H1 (cell line): ENCODE measurements around the gene ALG2. TPM values are rescaled to one million over a fixed set of nuclear protein-coding genes. Genes with fewer than 3 reads are reported as not detected.

Experiments used
- CTCF ChIA-PET: fragments of 300-600 bp; sonication (Branson Sonifier 250); formaldehyde crosslinking; loops from one replicate; lab custom pipeline; 2021; ENCODE audit not compliant: partially characterized antibody; lab: Charles Lee
- POLR2A ChIA-PET: fragments of 300-600 bp; sonication (Branson Sonifier 250); formaldehyde crosslinking; loops from one replicate; lab custom pipeline; 2021; ENCODE audit warnings: inconsistent platforms; ENCODE audit not compliant: partially characterized antibody; lab: Charles Lee
- DNase-seq, 2 experiments: peaks; one replicate each; pipeline versions ENCODE4 v3.0.0 to v3.0.0-alpha.2; 2010 to 2022; ENCODE audit warnings: low spot score in 2 of 2, low read depth in 1 of 2, mixed read lengths in 1 of 2
- FAIRE-seq: peaks from 2 replicates; lab custom pipeline; 2011; peaks lifted over from hg19 to GRCh38; lab: Jason Lieb, UNC
- H2AFZ ChIP-seq: 2 replicates; pipeline ENCODE4 v1.8.1; 2012; ENCODE audit warnings: low read length, inconsistent platforms
- H2AK5ac ChIP-seq: 2 replicates; pipeline ENCODE4 v1.6.1; 2013; ENCODE audit warnings: low read depth, low read length
- H2BK120ac ChIP-seq: replicated peaks from 2 replicates; pipeline ENCODE3; 2013; ENCODE audit warnings: low read depth, low read length, inconsistent platforms
- H2BK12ac ChIP-seq: 2 replicates; pipeline ENCODE4 v1.6.1; 2013; ENCODE audit warnings: low read depth, low read length
- H2BK15ac ChIP-seq: 2 replicates; pipeline ENCODE4 v1.6.1; 2013; ENCODE audit warnings: low read length
- H2BK20ac ChIP-seq: 2 replicates; pipeline ENCODE4 v1.6.1; 2013; ENCODE audit warnings: low read length
- H2BK5ac ChIP-seq: 2 replicates; pipeline ENCODE4 v1.6.1; 2013; ENCODE audit warnings: low read depth, low read length
- H3K14ac ChIP-seq: 2 replicates; pipeline ENCODE4 v1.6.1; 2013; ENCODE audit warnings: inconsistent platforms; ENCODE audit not compliant: insufficient read length
- H3K18ac ChIP-seq: 2 replicates; pipeline ENCODE4 v1.6.1; 2013; ENCODE audit warnings: low read length; ENCODE audit errors: extremely low read depth
- H3K23ac ChIP-seq: 2 replicates; pipeline ENCODE4 v1.6.1; 2013; ENCODE audit warnings: inconsistent platforms; ENCODE audit not compliant: insufficient read length
- H3K23me2 ChIP-seq: 2 replicates; pipeline ENCODE4 v1.6.1; 2013; ENCODE audit warnings: low read depth, low read length
- H3K27ac ChIP-seq: 2 replicates; pipeline ENCODE4 v1.6.1; 2011; ENCODE audit warnings: low read depth, low read length, inconsistent platforms
- H3K27me3 ChIP-seq, 4 experiments: replicated peaks in 1 of 4; 1 replicate in 1 of 4; 2 replicates in 3 of 4; pipeline versions ENCODE4 v1.6.1 to v1.8.1; 2011 to 2013; ENCODE audit warnings: low read length in 3 of 4, mild to moderate bottlenecking in 3 of 4, inconsistent platforms in 2 of 4, mixed read lengths in 2 of 4, moderate library complexity in 1 of 4; ENCODE audit not compliant: control insufficient read depth in 3 of 4, insufficient read depth in 3 of 4; ENCODE audit errors: extremely low read depth in 1 of 4
- H3K36me3 ChIP-seq, 4 experiments: 2 replicates each; pipeline versions ENCODE4 v1.6.1 to v1.8.1; 2011 to 2013; ENCODE audit warnings: mild to moderate bottlenecking in 4 of 4, low read length in 3 of 4, moderate library complexity in 2 of 4, control low read depth in 1 of 4, inconsistent platforms in 1 of 4; ENCODE audit not compliant: insufficient read depth in 4 of 4, control insufficient read depth in 2 of 4
- H3K4ac ChIP-seq: replicated peaks from 2 replicates; pipeline ENCODE3; 2013; ENCODE audit warnings: low read length, low read depth, mixed read lengths, inconsistent platforms; ENCODE audit not compliant: insufficient read length
- H3K4me1 ChIP-seq, 4 experiments: replicated peaks in 1 of 4; 1 replicate in 1 of 4; 2 replicates in 3 of 4; pipeline versions ENCODE4 v1.6.1 to v1.8.1; 2011 to 2013; ENCODE audit warnings: low read length in 3 of 4, inconsistent platforms in 2 of 4, mixed read lengths in 1 of 4; ENCODE audit not compliant: insufficient read depth in 4 of 4, control insufficient read depth in 3 of 4
- H3K4me2 ChIP-seq, 2 experiments: 2 replicates each; pipeline versions ENCODE4 v1.6.1 to v1.8.1; 2011 to 2013; ENCODE audit warnings: low read depth in 2 of 2, low read length in 2 of 2, control low read depth in 1 of 2, inconsistent platforms in 1 of 2, mild to moderate bottlenecking in 1 of 2; ENCODE audit not compliant: insufficient read depth in 1 of 2
- H3K4me3 ChIP-seq, 4 experiments: fragments of 200-600, 300-600 bp in 1 of 4; sonication (generic), shearing (Covaris generic), sonication (Bioruptor Twin) in 1 of 4; 2 replicates each; pipeline versions ENCODE4 v1.5.1 to v1.8.1; 2011 to 2016; ENCODE audit warnings: low read length in 4 of 4, low read depth in 3 of 4, control low read depth in 2 of 4, inconsistent platforms in 2 of 4, mild to moderate bottlenecking in 2 of 4, mixed read lengths in 1 of 4, moderate library complexity in 1 of 4; ENCODE audit not compliant: insufficient read depth in 2 of 4; ENCODE audit errors: extremely low read depth in 1 of 4
- H3K56ac ChIP-seq: replicated peaks from 2 replicates; pipeline ENCODE3; 2013; ENCODE audit warnings: low read depth, mild to moderate bottlenecking, mixed read lengths, low read length, inconsistent platforms; ENCODE audit not compliant: insufficient read length
- H3K79me1 ChIP-seq: 2 replicates; pipeline ENCODE4 v1.6.1; 2013; ENCODE audit warnings: low read depth, low read length, control low read depth
- H3K79me2 ChIP-seq, 2 experiments: 2 replicates each; pipeline versions ENCODE4 v1.6.1 to v1.8.1; 2012 to 2013; ENCODE audit warnings: low read length in 2 of 2, mild to moderate bottlenecking in 2 of 2, inconsistent platforms in 1 of 2; ENCODE audit not compliant: insufficient read depth in 2 of 2, control insufficient read depth in 1 of 2
- H3K9ac ChIP-seq, 4 experiments: replicated peaks in 1 of 4; 1 replicate in 1 of 4; 2 replicates in 3 of 4; pipeline versions ENCODE4 v1.6.1 to v1.8.1; 2011 to 2013; ENCODE audit warnings: low read depth in 3 of 4, low read length in 3 of 4, control low read depth in 2 of 4, mild to moderate bottlenecking in 2 of 4, moderate library complexity in 2 of 4, inconsistent platforms in 1 of 4; ENCODE audit errors: extremely low read depth in 1 of 4
- H3K9me3 ChIP-seq, 2 experiments: 2 replicates each; pipeline versions ENCODE4 v1.6.1 to v1.8.1; 2012 to 2013; ENCODE audit warnings: mild to moderate bottlenecking in 2 of 2, moderate library complexity in 2 of 2, control low read depth in 1 of 2, inconsistent platforms in 1 of 2, low read depth in 1 of 2, low read length in 1 of 2, mixed read lengths in 1 of 2; ENCODE audit not compliant: insufficient read depth in 2 of 2
- H4K20me1 ChIP-seq, 2 experiments: replicated peaks in 1 of 2; 2 replicates each; pipeline versions ENCODE3 to v1.8.1; 2011 to 2013; ENCODE audit warnings: inconsistent platforms in 2 of 2, low read length in 2 of 2, mild to moderate bottlenecking in 1 of 2; ENCODE audit not compliant: insufficient read depth in 2 of 2, control insufficient read depth in 1 of 2
- H4K5ac ChIP-seq: 2 replicates; pipeline ENCODE4 v1.6.1; 2013; ENCODE audit warnings: low read length, low read depth, mixed read lengths, inconsistent platforms; ENCODE audit not compliant: insufficient read length
- H4K8ac ChIP-seq: 2 replicates; pipeline ENCODE4 v1.8.0; 2013; ENCODE audit warnings: mild to moderate bottlenecking, moderate library complexity, low read length, inconsistent platforms; ENCODE audit not compliant: insufficient read depth; ENCODE audit errors: extremely low read depth
- H4K91ac ChIP-seq: replicated peaks from 2 replicates; pipeline ENCODE3; 2013; ENCODE audit warnings: low read length, mixed read lengths, inconsistent platforms; ENCODE audit not compliant: insufficient read length
- CTCF ChIP-seq, 3 experiments: IDR thresholded peaks; 1 replicate in 2 of 3; 2 replicates in 1 of 3; pipeline versions ENCODE4 v1.5.1 to v1.6.1; 2011; ENCODE audit warnings: low read length in 3 of 3, mild to moderate bottlenecking in 3 of 3, inconsistent platforms in 2 of 3, low read depth in 1 of 3, moderate library complexity in 1 of 3; ENCODE audit not compliant: insufficient read depth in 1 of 3; ENCODE audit errors: control extremely low read depth in 1 of 3
- RAD21 ChIP-seq, 2 experiments: IDR thresholded peaks in 1 of 2; conservative IDR thresholded peaks in 1 of 2; 2 replicates each; pipeline ENCODE4 v1.6.1; 2011; ENCODE audit warnings: low read depth in 2 of 2, low read length in 2 of 2, improper control_type of control experiment in 1 of 2, inconsistent platforms in 1 of 2, mild to moderate bottlenecking in 1 of 2, moderate library complexity in 1 of 2
- SIRT6 ChIP-seq: IDR thresholded peaks from one replicate; pipeline ENCODE4 v1.7.1; 2012; ENCODE audit warnings: low read length, inconsistent platforms
- WGBS, 2 experiments: shearing (Covaris generic) in 1 of 2; methylation state at CpG; one replicate each; pipeline versions ENCODE4 v1.1.6 to v1.1.7; 2013 to 2015; ENCODE audit warnings: low lambda C conversion rate in 2 of 2, mixed read lengths in 2 of 2, inconsistent platforms in 1 of 2, low coverage in 1 of 2, missing lambda C conversion rate in 1 of 2; ENCODE audit not compliant: insufficient replicate concordance in 2 of 2, insufficient coverage in 1 of 2, insufficient read length in 1 of 2; ENCODE audit errors: extremely low coverage in 1 of 2, missing lambda C conversion rate in 1 of 2; 5-methylcytosine and 5-hydroxymethylcytosine counted together
- polyA plus RNA-seq, 7 experiments: library from polyadenylated mRNA; depleted of rRNA in 3 of 7; stranded (reverse) in 5 of 7; unstranded in 2 of 7; fragments of >200 nt in 5 of 7; fragments of 200-250 nt in 2 of 7; gene quantifications; 1 replicate in 5 of 7; 2 replicates in 1 of 7; 4 replicates in 1 of 7; pipeline versions ENCODE4 v1.2.1 to v1.2.3, GENCODE V29; 2011 to 2013; ENCODE audit warnings: missing spikeins in 2 of 7, mixed read lengths in 2 of 7
- total RNA-seq: library from RNA; stranded (reverse); fragmentation: NEBNext Ultra II Directional; extraction: Animal tissue kit (Norgen Biotek cat#: 25700); gene quantifications from 2 replicates; pipeline ENCODE4 v1.2.1, GENCODE V29; 2021

The ALG2 gene
- total and polyA plus RNA-seq, 2 of the 8 experiments (the other 6 are each of a cell fraction or from before 2014, with no cell fraction given): 27.1 to 30.7 TPM

GRCh38 chr9:99241106-99241505, 19.4 kb upstream of the ALG2 start:
- no peak overlapping the region for H3K4me3 ChIP-seq
- H2BK120ac ChIP-seq: no peak overlapping the region
- DNase-seq: no peak
- no peak overlapping the region for H2AK5ac ChIP-seq
- H3K14ac ChIP-seq: no peak overlapping the region
- H3K4ac ChIP-seq: no peak overlapping the region
- H3K23me2 ChIP-seq: no peaks in the 10 kb centered on the region
- no peaks in the 10 kb centered on the region for H4K20me1 ChIP-seq
- no peaks in the 10 kb centered on the region for H3K9me3 ChIP-seq
- no peak for FAIRE-seq
- CTCF ChIA-PET: interaction anchor here (0.6 to 3.1 kb wide), 13 partner anchors 9 to 960 kb away, joined by 3 to 42 read pairs (median 4); no protein-coding TSS in a partner anchor
- no peak overlapping the region for H3K4me2 ChIP-seq
- no peak overlapping the region for H2BK5ac ChIP-seq
- no peak overlapping the region for H4K91ac ChIP-seq
- no peak overlapping the region for H3K9ac ChIP-seq
- H3K79me1 ChIP-seq: no peaks in the 10 kb centered on the region
- H2AFZ ChIP-seq: no peak overlapping the region
- H2BK20ac ChIP-seq: no peak overlapping the region
- no peak overlapping the region for H3K27ac ChIP-seq
- no peak overlapping the region for H3K18ac ChIP-seq
- peak; percentile 12 to 18 (median 13); a peak in 3 of 4 replicates for TF ChIP-seq CTCF (IDR thresholded peaks at IDR 0.05; ENCODE audit: control extremely low read depth in 1 of 3, insufficient read depth in 1 of 3, low read depth in 1 of 3, low read length in 3 of 3)
- TF ChIP-seq SIRT6: no peak
- TF ChIP-seq RAD21 (IDR thresholded peaks at IDR 0.05 in 1 of 2, conservative IDR thresholded peaks at IDR 0.05 in 1 of 2; ENCODE audit: low read depth in 2 of 2, low read length in 2 of 2): peak in 1 of 2 experiments; percentile 19; a peak in 1 of 4 replicates
- TF ChIP-seq, all 59 proteins: peak for 2
- 84% methylated on average over 7 of the region's 7 CpGs; no CpG with 5 or more reads in 1 of the 2 experiments for WGBS, 2 experiments
- Histone ChIP-seq H4K8ac (no peak overlapping the region), H3K79me2 (no peaks in the 10 kb centered on the region), H3K23ac (no peak overlapping the region), H2BK15ac (no peak overlapping the region), H4K5ac (no peak overlapping the region), H2BK12ac (no peak overlapping the region), H3K56ac (no peak overlapping the region), H3K4me1 (no peaks in the 10 kb centered on the region), H3K27me3 (no peaks in the 10 kb centered on the region), H3K36me3 (no peaks in the 10 kb centered on the region)
- POLR2A ChIA-PET: interaction anchor here (1.1 kb wide), 1 partner anchor 19 kb away, joined by 5 read pairs; the partner anchor contains the start of genes ALG2 and SEC61B
